ENCODE data around the gene CENPU.

DNA sequence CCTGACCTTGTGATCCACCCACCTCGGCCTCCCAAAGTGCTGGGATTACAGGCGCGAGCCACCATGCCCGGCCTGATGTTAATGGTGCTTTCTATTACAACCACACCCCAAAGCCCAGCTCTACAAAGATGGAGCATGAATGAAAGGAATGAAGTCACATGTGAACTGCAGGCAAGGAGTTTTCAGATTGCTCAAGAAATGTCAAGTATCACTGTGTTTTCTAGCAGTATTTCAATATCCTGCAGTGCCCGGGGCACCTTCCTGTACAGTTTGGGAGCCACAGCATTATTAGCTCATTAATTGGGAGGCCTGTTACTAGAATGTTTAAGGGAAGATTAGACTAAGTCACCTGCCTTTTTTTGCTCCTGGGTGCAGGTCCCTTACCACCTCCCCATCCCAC lies 44.2 kb downstream of the CENPU start:
- TF ChIP-seq HOXA7 (CRISPR knock-in tag; IDR thresholded peaks at IDR 0.05; ENCODE audit: borderline replicate concordance) (no peak), TCF7L2 (IDR thresholded peaks at IDR 0.05; ENCODE audit: borderline replicate concordance, low read depth, low read length) (no peak), ZNF121 (tag by site-specific recombination; IDR thresholded peaks at IDR 0.05) (no peak), ZBTB21 (tag by site-specific recombination; IDR thresholded peaks at IDR 0.05) (no peak), MYNN (tag by site-specific recombination; IDR thresholded peaks at IDR 0.05; ENCODE audit: borderline replicate concordance) (no peak), GLIS2 (tag by site-specific recombination; IDR thresholded peaks at IDR 0.05) (no peak), ZBTB20 (tag by site-specific recombination; IDR thresholded peaks at IDR 0.05) (no peak), ZNF292 (tag by site-specific recombination; IDR thresholded peaks at IDR 0.05; ENCODE audit: borderline replicate concordance, low read depth) (no peak)
- TF ChIP-seq, protein P1, sequence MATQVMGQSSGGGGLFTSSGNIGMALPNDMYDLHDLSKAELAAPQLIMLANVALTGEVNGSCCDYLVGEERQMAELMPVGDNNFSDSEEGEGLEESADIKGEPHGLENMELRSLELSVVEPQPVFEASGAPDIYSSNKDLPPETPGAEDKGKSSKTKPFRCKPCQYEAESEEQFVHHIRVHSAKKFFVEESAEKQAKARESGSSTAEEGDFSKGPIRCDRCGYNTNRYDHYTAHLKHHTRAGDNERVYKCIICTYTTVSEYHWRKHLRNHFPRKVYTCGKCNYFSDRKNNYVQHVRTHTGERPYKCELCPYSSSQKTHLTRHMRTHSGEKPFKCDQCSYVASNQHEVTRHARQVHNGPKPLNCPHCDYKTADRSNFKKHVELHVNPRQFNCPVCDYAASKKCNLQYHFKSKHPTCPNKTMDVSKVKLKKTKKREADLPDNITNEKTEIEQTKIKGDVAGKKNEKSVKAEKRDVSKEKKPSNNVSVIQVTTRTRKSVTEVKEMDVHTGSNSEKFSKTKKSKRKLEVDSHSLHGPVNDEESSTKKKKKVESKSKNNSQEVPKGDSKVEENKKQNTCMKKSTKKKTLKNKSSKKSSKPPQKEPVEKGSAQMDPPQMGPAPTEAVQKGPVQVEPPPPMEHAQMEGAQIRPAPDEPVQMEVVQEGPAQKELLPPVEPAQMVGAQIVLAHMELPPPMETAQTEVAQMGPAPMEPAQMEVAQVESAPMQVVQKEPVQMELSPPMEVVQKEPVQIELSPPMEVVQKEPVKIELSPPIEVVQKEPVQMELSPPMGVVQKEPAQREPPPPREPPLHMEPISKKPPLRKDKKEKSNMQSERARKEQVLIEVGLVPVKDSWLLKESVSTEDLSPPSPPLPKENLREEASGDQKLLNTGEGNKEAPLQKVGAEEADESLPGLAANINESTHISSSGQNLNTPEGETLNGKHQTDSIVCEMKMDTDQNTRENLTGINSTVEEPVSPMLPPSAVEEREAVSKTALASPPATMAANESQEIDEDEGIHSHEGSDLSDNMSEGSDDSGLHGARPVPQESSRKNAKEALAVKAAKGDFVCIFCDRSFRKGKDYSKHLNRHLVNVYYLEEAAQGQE (tag by site-specific recombination; IDR thresholded peaks at IDR 0.05), result no peak
- TF ChIP-seq, protein P2, sequence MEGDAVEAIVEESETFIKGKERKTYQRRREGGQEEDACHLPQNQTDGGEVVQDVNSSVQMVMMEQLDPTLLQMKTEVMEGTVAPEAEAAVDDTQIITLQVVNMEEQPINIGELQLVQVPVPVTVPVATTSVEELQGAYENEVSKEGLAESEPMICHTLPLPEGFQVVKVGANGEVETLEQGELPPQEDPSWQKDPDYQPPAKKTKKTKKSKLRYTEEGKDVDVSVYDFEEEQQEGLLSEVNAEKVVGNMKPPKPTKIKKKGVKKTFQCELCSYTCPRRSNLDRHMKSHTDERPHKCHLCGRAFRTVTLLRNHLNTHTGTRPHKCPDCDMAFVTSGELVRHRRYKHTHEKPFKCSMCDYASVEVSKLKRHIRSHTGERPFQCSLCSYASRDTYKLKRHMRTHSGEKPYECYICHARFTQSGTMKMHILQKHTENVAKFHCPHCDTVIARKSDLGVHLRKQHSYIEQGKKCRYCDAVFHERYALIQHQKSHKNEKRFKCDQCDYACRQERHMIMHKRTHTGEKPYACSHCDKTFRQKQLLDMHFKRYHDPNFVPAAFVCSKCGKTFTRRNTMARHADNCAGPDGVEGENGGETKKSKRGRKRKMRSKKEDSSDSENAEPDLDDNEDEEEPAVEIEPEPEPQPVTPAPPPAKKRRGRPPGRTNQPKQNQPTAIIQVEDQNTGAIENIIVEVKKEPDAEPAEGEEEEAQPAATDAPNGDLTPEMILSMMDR (tag by site-specific recombination; IDR thresholded peaks at IDR 0.05), result no peak

All from HEK293 (cell line).